HEK293 (cell line): Measurements from ENCODE around the gene POLR2E.

Experiments used
- CTCF ChIA-PET: fragments of 350-600 bp; formaldehyde crosslinking; extraction: SDS; loops from one replicate; lab custom pipeline; 2021; ENCODE audit warnings: antibody characterized with exemption; lab: Yijun Ruan, JAX
- POLR2A ChIA-PET: fragments of 300-600 bp; formaldehyde crosslinking; extraction: SDS; loops from one replicate; lab custom pipeline; 2020; ENCODE audit warnings: antibody characterized with exemption, inconsistent platforms; lab: Yijun Ruan, JAX
- H3K27ac ChIP-seq: fragments of 200-500 bp; sonication (Bioruptor generic); 2 replicates; pipeline ENCODE4 v1.5.1; 2014; ENCODE audit warnings: low read depth, low read length, control low read depth, inconsistent platforms; ENCODE audit errors: extremely low read depth
- H3K36me3 ChIP-seq, 2 experiments: fragments of 200-500 bp in 1 of 2; sonication (Bioruptor generic) in 1 of 2; 1 replicate in 1 of 2; 2 replicates in 1 of 2; pipeline ENCODE4 v1.5.1; 2014 to 2017; ENCODE audit warnings: inconsistent platforms in 2 of 2, low read length in 2 of 2; ENCODE audit not compliant: control insufficient read depth in 2 of 2, insufficient read depth in 1 of 2
- H3K4me1 ChIP-seq: fragments of 200-500 bp; sonication (Bioruptor generic); 2 replicates; pipeline ENCODE4 v1.5.1; 2014; ENCODE audit warnings: mild to moderate bottlenecking, low read length, inconsistent platforms; ENCODE audit not compliant: control insufficient read depth, insufficient read depth
- H3K4me3 ChIP-seq: 2 replicates; pipeline ENCODE4 v1.5.1; 2011; ENCODE audit warnings: low read depth, mild to moderate bottlenecking, control low read depth, low read length, moderate library complexity
- H3K9me3 ChIP-seq: fragments of 200-500 bp; sonication (Bioruptor generic); 2 replicates; pipeline ENCODE4 v1.5.1; 2014; ENCODE audit warnings: low read depth, low read length, inconsistent platforms; ENCODE audit not compliant: control insufficient read depth, insufficient read depth
- IKZF3 ChIP-seq: fragments of 450-650 bp; IDR thresholded peaks from 2 replicates; pipeline ENCODE4 v1.5.0; 2018; ENCODE audit warnings: missing biosample characterization, mild to moderate bottlenecking, missing genetic modification characterization, moderate library complexity
- KLF8 ChIP-seq: fragments of 450-650 bp; formaldehyde crosslinking; IDR thresholded peaks from 2 replicates; pipeline ENCODE4 v1.5.1; 2016; ENCODE audit warnings: missing biosample characterization, missing genetic modification characterization
- PRDM2 ChIP-seq: fragments of 450-650 bp; formaldehyde crosslinking; IDR thresholded peaks from 2 replicates; pipeline ENCODE4 v1.5.1; 2016; ENCODE audit warnings: missing biosample characterization, missing genetic modification characterization, borderline replicate concordance
- SCRT1 ChIP-seq: fragments of 450-650 bp; formaldehyde crosslinking; IDR thresholded peaks from 2 replicates; pipeline ENCODE4 v1.5.1; 2016; ENCODE audit warnings: missing biosample characterization, missing genetic modification characterization, borderline replicate concordance
- SCRT2 ChIP-seq: fragments of 450-650 bp; formaldehyde crosslinking; IDR thresholded peaks from 2 replicates; pipeline ENCODE4 v1.5.1; 2016; ENCODE audit warnings: missing biosample characterization, missing genetic modification characterization
- TCF7L2 ChIP-seq: IDR thresholded peaks from 2 replicates; pipeline ENCODE4 v1.6.1; 2011; ENCODE audit warnings: low read depth, mild to moderate bottlenecking, inconsistent platforms, low read length, moderate library complexity, borderline replicate concordance
- ZFP3 ChIP-seq: fragments of 450-650 bp; formaldehyde crosslinking; IDR thresholded peaks from 2 replicates; pipeline ENCODE4 v1.5.1; 2016; ENCODE audit warnings: low read depth, missing biosample characterization, missing genetic modification characterization
- ZFP69B ChIP-seq: fragments of 450-650 bp; formaldehyde crosslinking; IDR thresholded peaks from 2 replicates; pipeline ENCODE4 v1.5.1; 2016; ENCODE audit warnings: missing biosample characterization, missing genetic modification characterization
- ZNF202 ChIP-seq: fragments of 450-650 bp; formaldehyde crosslinking; IDR thresholded peaks from 2 replicates; pipeline ENCODE4 v1.5.1; 2016; ENCODE audit warnings: missing biosample characterization, missing genetic modification characterization, borderline replicate concordance
- ZNF274 ChIP-seq, 2 experiments: fragments of 200-500 bp in 1 of 2; fragments of 450-650 bp in 1 of 2; sonication (Bioruptor generic) in 1 of 2; formaldehyde crosslinking in 1 of 2; IDR thresholded peaks; 2 replicates each; pipeline versions ENCODE4 v1.5.1 to v1.6.1; 2014 to 2016; ENCODE audit warnings: borderline replicate concordance in 1 of 2, inconsistent platforms in 1 of 2, low read length in 1 of 2, missing biosample characterization in 1 of 2, missing genetic modification characterization in 1 of 2
- ZNF350 ChIP-seq: fragments of 450-650 bp; formaldehyde crosslinking; IDR thresholded peaks from 2 replicates; pipeline ENCODE4 v1.5.0; 2017; ENCODE audit warnings: missing biosample characterization, mild to moderate bottlenecking, missing genetic modification characterization
- ZNF521 ChIP-seq: fragments of 450-650 bp; formaldehyde crosslinking; IDR thresholded peaks from 2 replicates; pipeline ENCODE4 v1.5.1; 2017; ENCODE audit warnings: missing biosample characterization, mild to moderate bottlenecking, missing genetic modification characterization
- ZNF558 ChIP-seq: fragments of 450-650 bp; formaldehyde crosslinking; IDR thresholded peaks from 2 replicates; pipeline ENCODE4 v1.5.1; 2016; ENCODE audit warnings: missing biosample characterization, missing genetic modification characterization
- ZNF561 ChIP-seq: fragments of 450-650 bp; IDR thresholded peaks from 2 replicates; pipeline ENCODE4 v1.5.1; 2018; ENCODE audit warnings: missing biosample characterization, missing genetic modification characterization, borderline replicate concordance
- ZNF600 ChIP-seq: fragments of 450-650 bp; formaldehyde crosslinking; IDR thresholded peaks from 2 replicates; pipeline ENCODE4 v1.5.1; 2016; ENCODE audit warnings: missing biosample characterization, missing genetic modification characterization
- ZSCAN16 ChIP-seq: fragments of 450-650 bp; formaldehyde crosslinking; IDR thresholded peaks from 2 replicates; pipeline ENCODE4 v1.5.1; 2016; ENCODE audit warnings: missing biosample characterization, missing genetic modification characterization
- ZSCAN30 ChIP-seq: fragments of 450-650 bp; IDR thresholded peaks from 2 replicates; pipeline ENCODE4 v1.5.1; 2018; ENCODE audit warnings: missing biosample characterization, mild to moderate bottlenecking, missing genetic modification characterization, moderate library complexity
- TF ChIP-seq, protein P1 (sequence below): fragments of 450-650 bp; formaldehyde crosslinking; IDR thresholded peaks from 2 replicates; pipeline ENCODE4 v1.5.1; 2016; ENCODE audit warnings: missing biosample characterization, missing genetic modification characterization
- TF ChIP-seq, protein P2 (sequence below): fragments of 450-650 bp; formaldehyde crosslinking; IDR thresholded peaks from 2 replicates; pipeline ENCODE4 v1.5.1; 2016; ENCODE audit warnings: missing biosample characterization, missing genetic modification characterization
- TF ChIP-seq, protein P3 (sequence below): fragments of 450-650 bp; formaldehyde crosslinking; IDR thresholded peaks from 2 replicates; pipeline ENCODE4 v1.5.1; 2016; ENCODE audit warnings: missing biosample characterization, missing genetic modification characterization

Gene POLR2E

GRCh38 chr19:1038978-1039645 is 56.1 kb downstream of the POLR2E start:
- no peak overlapping the region for H3K4me3 ChIP-seq

DNA sequence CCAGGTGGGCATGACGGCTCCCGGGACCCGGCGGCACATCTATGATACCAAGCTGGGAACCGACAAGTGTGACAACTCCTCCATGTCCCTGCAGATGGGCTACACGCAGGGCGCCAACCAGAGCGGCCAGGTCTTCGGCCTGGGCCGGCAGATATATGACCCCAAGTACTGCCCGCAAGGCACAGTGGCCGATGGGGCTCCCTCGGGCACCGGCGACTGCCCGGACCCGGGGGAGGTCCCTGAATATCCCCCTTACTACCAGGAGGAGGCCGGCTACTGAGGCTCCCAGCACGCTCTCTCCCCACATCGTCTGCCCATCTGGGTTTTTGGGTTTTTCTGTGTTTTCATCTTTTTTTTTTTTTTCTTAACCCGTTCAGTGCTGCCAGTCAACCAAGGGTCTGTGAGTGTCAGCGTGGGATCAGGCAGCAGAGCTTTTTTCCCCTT is 57.5 kb downstream of the POLR2E start:
- Histone ChIP-seq H3K36me3 (peaks cover 0 to 15% of the 10 kb centered on the region in 2 experiments; a peak in 1 of 3 replicates), H3K27ac (no peak overlapping the region), H3K4me3 (no peak overlapping the region), H3K4me1 (no peaks in the 10 kb centered on the region; the same call in 1 of the 2 replicates)
- CTCF ChIA-PET, result interaction anchor here (0.6 to 1.3 kb wide), 2 partner anchors 36 to 177 kb away, joined by 3 read pairs; no protein-coding TSS in a partner anchor
- POLR2A ChIA-PET, result interaction anchor here (0.6 to 5.8 kb wide), 2 partner anchors 10 to 15 kb away, joined by 3 to 60 read pairs; partner anchors contain the start of gene CNN2
- TF ChIP-seq PRDM2 (tag by site-specific recombination) (no peak), ZNF600 (tag by site-specific recombination) (no peak), ZNF350 (tag by site-specific recombination) (no peak), ZNF521 (tag by site-specific recombination) (no peak), TCF7L2 (no peak), ZNF202 (tag by site-specific recombination) (no peak), ZSCAN16 (no peak), KLF8 (0 out of 2 replicates have a peak, but pooled peaks have one; percentile 19)
- TF ChIP-seq, protein P1, sequence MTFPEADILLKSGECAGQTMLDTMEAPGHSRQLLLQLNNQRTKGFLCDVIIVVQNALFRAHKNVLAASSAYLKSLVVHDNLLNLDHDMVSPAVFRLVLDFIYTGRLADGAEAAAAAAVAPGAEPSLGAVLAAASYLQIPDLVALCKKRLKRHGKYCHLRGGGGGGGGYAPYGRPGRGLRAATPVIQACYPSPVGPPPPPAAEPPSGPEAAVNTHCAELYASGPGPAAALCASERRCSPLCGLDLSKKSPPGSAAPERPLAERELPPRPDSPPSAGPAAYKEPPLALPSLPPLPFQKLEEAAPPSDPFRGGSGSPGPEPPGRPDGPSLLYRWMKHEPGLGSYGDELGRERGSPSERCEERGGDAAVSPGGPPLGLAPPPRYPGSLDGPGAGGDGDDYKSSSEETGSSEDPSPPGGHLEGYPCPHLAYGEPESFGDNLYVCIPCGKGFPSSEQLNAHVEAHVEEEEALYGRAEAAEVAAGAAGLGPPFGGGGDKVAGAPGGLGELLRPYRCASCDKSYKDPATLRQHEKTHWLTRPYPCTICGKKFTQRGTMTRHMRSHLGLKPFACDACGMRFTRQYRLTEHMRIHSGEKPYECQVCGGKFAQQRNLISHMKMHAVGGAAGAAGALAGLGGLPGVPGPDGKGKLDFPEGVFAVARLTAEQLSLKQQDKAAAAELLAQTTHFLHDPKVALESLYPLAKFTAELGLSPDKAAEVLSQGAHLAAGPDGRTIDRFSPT (tag by site-specific recombination), result 0 out of 2 replicates have a peak, but pooled peaks have one; percentile 13
- TF ChIP-seq, protein P2, sequence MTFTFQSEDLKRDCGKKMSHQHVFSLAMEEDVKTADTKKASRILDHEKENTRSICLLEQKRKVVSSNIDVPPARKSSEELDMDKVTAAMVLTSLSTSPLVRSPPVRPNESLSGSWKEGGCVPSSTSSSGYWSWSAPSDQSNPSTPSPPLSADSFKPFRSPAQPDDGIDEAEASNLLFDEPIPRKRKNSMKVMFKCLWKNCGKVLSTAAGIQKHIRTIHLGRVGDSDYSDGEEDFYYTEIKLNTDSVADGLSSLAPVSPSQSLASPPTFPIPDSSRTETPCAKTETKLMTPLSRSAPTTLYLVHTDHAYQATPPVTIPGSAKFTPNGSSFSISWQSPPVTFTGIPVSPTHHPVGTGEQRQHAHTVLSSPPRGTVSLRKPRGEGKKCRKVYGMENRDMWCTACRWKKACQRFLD (tag by site-specific recombination), result no peak
- TF ChIP-seq, all 188 proteins: peak for 2
- no peaks in the 10 kb centered on the region for H3K9me3 ChIP-seq

More at GRCh38 chr19:1038978-1039645, 56.1 kb downstream of the POLR2E start:
- Histone ChIP-seq H3K9me3 (no peaks in the 10 kb centered on the region), H3K36me3 (peaks cover 0 to 16% of the 10 kb centered on the region in 2 experiments; a peak in 1 of 3 replicates), H3K4me1 (no peaks in the 10 kb centered on the region; the same call in 1 of the 2 replicates), H3K27ac (no peak overlapping the region; the same call in 1 of the 2 replicates)
- CTCF ChIA-PET, result interaction anchor here (0.6 to 1.4 kb wide), 3 partner anchors 10 to 186 kb away, joined by 3 to 4 read pairs (median 3); no protein-coding TSS in a partner anchor
- TF ChIP-seq ZNF558, result no peak
- TF ChIP-seq ZSCAN30 (tag by site-specific recombination), result no peak
- TF ChIP-seq SCRT1 (tag by site-specific recombination), result 0 out of 2 replicates have a peak, but pooled peaks have one; percentile 23
- 0 out of 2 replicates have a peak, but pooled peaks have one; percentile 2 for TF ChIP-seq ZNF561 (tag by site-specific recombination)
- peak; percentile 82 for TF ChIP-seq ZFP69B
- no peak for TF ChIP-seq ZNF350 (tag by site-specific recombination)
- TF ChIP-seq, protein P3, sequence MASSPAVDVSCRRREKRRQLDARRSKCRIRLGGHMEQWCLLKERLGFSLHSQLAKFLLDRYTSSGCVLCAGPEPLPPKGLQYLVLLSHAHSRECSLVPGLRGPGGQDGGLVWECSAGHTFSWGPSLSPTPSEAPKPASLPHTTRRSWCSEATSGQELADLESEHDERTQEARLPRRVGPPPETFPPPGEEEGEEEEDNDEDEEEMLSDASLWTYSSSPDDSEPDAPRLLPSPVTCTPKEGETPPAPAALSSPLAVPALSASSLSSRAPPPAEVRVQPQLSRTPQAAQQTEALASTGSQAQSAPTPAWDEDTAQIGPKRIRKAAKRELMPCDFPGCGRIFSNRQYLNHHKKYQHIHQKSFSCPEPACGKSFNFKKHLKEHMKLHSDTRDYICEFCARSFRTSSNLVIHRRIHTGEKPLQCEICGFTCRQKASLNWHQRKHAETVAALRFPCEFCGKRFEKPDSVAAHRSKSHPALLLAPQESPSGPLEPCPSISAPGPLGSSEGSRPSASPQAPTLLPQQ (tag by site-specific recombination), result peak; percentile 61
- no peak for TF ChIP-seq ZNF274 (IDR thresholded peaks at IDR 0.05; ENCODE audit: low read length)
- TF ChIP-seq ZNF274 (tag by site-specific recombination; IDR thresholded peaks at IDR 0.05; ENCODE audit: borderline replicate concordance), result no peak
- peak; percentile 55; the same call in 1 of the 2 replicates for TF ChIP-seq SCRT2 (tag by site-specific recombination)
- peak; percentile 99 for TF ChIP-seq ZFP3 (tag by site-specific recombination)
- peak; percentile 11; the same call in 1 of the 2 replicates for TF ChIP-seq IKZF3 (tag by site-specific recombination)
- TF ChIP-seq, all 188 proteins: peak for 7
- POLR2A ChIA-PET, result interaction anchor here (0.6 to 5.8 kb wide), 11 partner anchors 12 to 230 kb away, joined by 3 to 60 read pairs (median 3); partner anchors contain the start of genes CIRBP, CNN2 and GPX4
